ENCODE data around the gene NRIP1. TPM values are rescaled to one million over a fixed set of nuclear protein-coding genes. Genes with fewer than 3 reads are reported as not detected.
A peak's percentile ranks its signal among the peaks of the same experiment; 100 is the strongest.

NRIP1 gene
- total and polyA plus RNA-seq, 5 donors from 2014 or later = 11.6 to 20.3 (median 13.3) TPM

- H3K4me1 Mint-ChIP-seq = peaks cover 0 to 21% (median 8%) of the 10 kb centered on the region in 4 donors
- H3K27ac Mint-ChIP-seq = no peak overlapping the region
- H3K36me3 ChIP-seq (ENCODE audit: control insufficient read depth, insufficient read depth, low read length) = no peaks in the 10 kb centered on the region
- H3K4me3 Mint-ChIP-seq = no peak overlapping the region
- H3K9me3 ChIP-seq (ENCODE audit: control insufficient read depth in 2 of 2, low read length in 2 of 2) = no peaks in the 10 kb centered on the region
- peaks cover 12% of the 10 kb centered on the region for H3K36me3 Mint-ChIP-seq
- no peaks in the 10 kb centered on the region for H3K4me1 ChIP-seq (ENCODE audit: control insufficient read depth, insufficient read depth, low read length, poor library complexity, severe bottlenecking)
- H3K4me3 ChIP-seq (ENCODE audit: low read depth, low read length) = no peak overlapping the region
- no peak for ATAC-seq (ENCODE audit: low read depth in 2 of 2)
- DNase-seq = no peak
- H3K27me3 ChIP-seq (ENCODE audit: control insufficient read depth, insufficient read depth, low read length) = no peaks in the 10 kb centered on the region
- H3K27ac ChIP-seq (ENCODE audit: insufficient read depth, low read length, poor library complexity, severe bottlenecking) = no peak overlapping the region
- H3K9me3 Mint-ChIP-seq = no peaks in the 10 kb centered on the region
- peaks cover 4% of the 10 kb centered on the region for H3K27me3 Mint-ChIP-seq
Measured at GRCh38 chr21:14993115-14993514, 71.7 kb downstream of the NRIP1 start.

- H3K27ac Mint-ChIP-seq = peak overlapping the region in 1 of 3 donors; percentile 82
Measured at GRCh38 chr21:14991957-14992356, 72.8 kb downstream of the NRIP1 start.

GRCh38 chr21:14989359-14989758 is 75.4 kb downstream of the NRIP1 start:
- Histone ChIP-seq H3K27me3 (ENCODE audit: control insufficient read depth, insufficient read depth, low read length) (no peaks in the 10 kb centered on the region), H3K9me3 (ENCODE audit: control insufficient read depth in 2 of 2, low read length in 2 of 2) (no peaks in the 10 kb centered on the region), H3K4me1 (ENCODE audit: control insufficient read depth, insufficient read depth, low read length, poor library complexity, severe bottlenecking) (no peaks in the 10 kb centered on the region), H3K4me3 (ENCODE audit: low read depth, low read length) (no peak overlapping the region), H3K36me3 (ENCODE audit: control insufficient read depth, insufficient read depth, low read length) (no peaks in the 10 kb centered on the region), H3K27ac (ENCODE audit: insufficient read depth, low read length, poor library complexity, severe bottlenecking) (no peak overlapping the region)
- peaks cover 4% of the 10 kb centered on the region for H3K27me3 Mint-ChIP-seq
- H3K4me3 Mint-ChIP-seq = no peak overlapping the region
- DNase-seq (no peak), ATAC-seq (ENCODE audit: low read depth in 2 of 2) (no peak)
- H3K4me1 Mint-ChIP-seq = peaks cover 0 to 15% (median 8%) of the 10 kb centered on the region in 4 donors
- H3K27ac Mint-ChIP-seq = no peak overlapping the region
- H3K36me3 Mint-ChIP-seq = peaks cover 13% of the 10 kb centered on the region
- no peaks in the 10 kb centered on the region for H3K9me3 Mint-ChIP-seq

More at GRCh38 chr21:14991957-14992356, 72.8 kb downstream of the NRIP1 start:
- Histone ChIP-seq H3K27me3 (ENCODE audit: control insufficient read depth, insufficient read depth, low read length) (no peaks in the 10 kb centered on the region), H3K9me3 (ENCODE audit: control insufficient read depth in 2 of 2, low read length in 2 of 2) (no peaks in the 10 kb centered on the region), H3K4me3 (ENCODE audit: low read depth, low read length) (no peak overlapping the region), H3K27ac (ENCODE audit: insufficient read depth, low read length, poor library complexity, severe bottlenecking) (no peak overlapping the region), H3K36me3 (ENCODE audit: control insufficient read depth, insufficient read depth, low read length) (no peaks in the 10 kb centered on the region), H3K4me1 (ENCODE audit: control insufficient read depth, insufficient read depth, low read length, poor library complexity, severe bottlenecking) (no peaks in the 10 kb centered on the region)
- no peak for ATAC-seq (ENCODE audit: low read depth in 2 of 2)
- peaks cover 0 to 21% (median 8%) of the 10 kb centered on the region in 4 donors for H3K4me1 Mint-ChIP-seq
- no peaks in the 10 kb centered on the region for H3K9me3 Mint-ChIP-seq
- peaks cover 4% of the 10 kb centered on the region for H3K27me3 Mint-ChIP-seq
- H3K4me3 Mint-ChIP-seq = no peak overlapping the region
- no peak for DNase-seq
- peaks cover 12% of the 10 kb centered on the region for H3K36me3 Mint-ChIP-seq

- no peaks in the 10 kb centered on the region for H3K9me3 Mint-ChIP-seq
- H3K4me1 ChIP-seq (ENCODE audit: control insufficient read depth, insufficient read depth, low read length, poor library complexity, severe bottlenecking) = no peaks in the 10 kb centered on the region
- peaks cover 4% of the 10 kb centered on the region for H3K27me3 Mint-ChIP-seq
- peaks cover 19% of the 10 kb centered on the region for H3K36me3 Mint-ChIP-seq
- H3K4me3 ChIP-seq (ENCODE audit: low read depth, low read length) = no peak overlapping the region
- no peak overlapping the region for H3K27ac ChIP-seq (ENCODE audit: insufficient read depth, low read length, poor library complexity, severe bottlenecking)
- no peak overlapping the region for H3K4me3 Mint-ChIP-seq
- DNase-seq (no peak), ATAC-seq (ENCODE audit: low read depth in 2 of 2) (no peak)
- H3K27me3 ChIP-seq (ENCODE audit: control insufficient read depth, insufficient read depth, low read length) = no peaks in the 10 kb centered on the region
- peak overlapping the region in 1 of 3 donors; percentile 52 for H3K27ac Mint-ChIP-seq
- no peaks in the 10 kb centered on the region for H3K9me3 ChIP-seq (ENCODE audit: control insufficient read depth in 2 of 2, low read length in 2 of 2)
- H3K4me1 Mint-ChIP-seq = peaks cover 3 to 18% (median 8%) of the 10 kb centered on the region in 4 donors
- no peaks in the 10 kb centered on the region for H3K36me3 ChIP-seq (ENCODE audit: control insufficient read depth, insufficient read depth, low read length)
Measured at GRCh38 chr21:14988760-14989159, 76.0 kb downstream of the NRIP1 start.

GRCh38 chr21:14987370-14988170 is 77.2 kb downstream of the NRIP1 start:
- Histone ChIP-seq H3K27ac (ENCODE audit: insufficient read depth, low read length, poor library complexity, severe bottlenecking) (no peak overlapping the region), H3K9me3 (ENCODE audit: control insufficient read depth in 2 of 2, low read length in 2 of 2) (no peaks in the 10 kb centered on the region), H3K4me1 (ENCODE audit: control insufficient read depth, insufficient read depth, low read length, poor library complexity, severe bottlenecking) (no peaks in the 10 kb centered on the region), H3K27me3 (ENCODE audit: control insufficient read depth, insufficient read depth, low read length) (no peaks in the 10 kb centered on the region), H3K4me3 (ENCODE audit: low read depth, low read length) (no peak overlapping the region), H3K36me3 (ENCODE audit: control insufficient read depth, insufficient read depth, low read length) (no peaks in the 10 kb centered on the region)
- DNase-seq (no peak), ATAC-seq (ENCODE audit: low read depth in 2 of 2) (no peak)
- Mint-ChIP-seq H3K9me3 (no peaks in the 10 kb centered on the region), H3K4me3 (no peak overlapping the region), H3K4me1 (peaks cover 5 to 16% (median 9%) of the 10 kb centered on the region in 4 donors), H3K27me3 (peaks cover 2% of the 10 kb centered on the region), H3K36me3 (peaks cover 21% of the 10 kb centered on the region), H3K27ac (no peak overlapping the region)

GRCh38 chr21:14985306-14985705 is 79.5 kb downstream of the NRIP1 start:
- Histone ChIP-seq H3K36me3 (ENCODE audit: control insufficient read depth, insufficient read depth, low read length) (no peaks in the 10 kb centered on the region), H3K4me1 (ENCODE audit: control insufficient read depth, insufficient read depth, low read length, poor library complexity, severe bottlenecking) (no peaks in the 10 kb centered on the region), H3K27ac (ENCODE audit: insufficient read depth, low read length, poor library complexity, severe bottlenecking) (no peak overlapping the region), H3K9me3 (ENCODE audit: control insufficient read depth in 2 of 2, low read length in 2 of 2) (no peaks in the 10 kb centered on the region), H3K4me3 (ENCODE audit: low read depth, low read length) (no peak overlapping the region), H3K27me3 (ENCODE audit: control insufficient read depth, insufficient read depth, low read length) (no peaks in the 10 kb centered on the region)
- no peak overlapping the region for H3K4me3 Mint-ChIP-seq
- H3K27ac Mint-ChIP-seq = no peak overlapping the region
- peaks cover 17% of the 10 kb centered on the region for H3K36me3 Mint-ChIP-seq
- ATAC-seq (ENCODE audit: low read depth in 2 of 2) = no peak
- H3K9me3 Mint-ChIP-seq = no peaks in the 10 kb centered on the region
- DNase-seq = no peak
- H3K4me1 Mint-ChIP-seq = peaks cover 5 to 24% (median 10%) of the 10 kb centered on the region in 4 donors
- no peaks in the 10 kb centered on the region for H3K27me3 Mint-ChIP-seq

- H3K27me3 Mint-ChIP-seq = no peaks in the 10 kb centered on the region
- H3K4me1 ChIP-seq (ENCODE audit: control insufficient read depth, insufficient read depth, low read length, poor library complexity, severe bottlenecking) = no peaks in the 10 kb centered on the region
- no peaks in the 10 kb centered on the region for H3K36me3 ChIP-seq (ENCODE audit: control insufficient read depth, insufficient read depth, low read length)
- peaks cover 9% of the 10 kb centered on the region for H3K36me3 Mint-ChIP-seq
- no peak overlapping the region for H3K27ac Mint-ChIP-seq
- ATAC-seq (ENCODE audit: low read depth in 2 of 2) = no peak
- H3K4me3 Mint-ChIP-seq = no peak overlapping the region
- H3K27ac ChIP-seq (ENCODE audit: insufficient read depth, low read length, poor library complexity, severe bottlenecking) = no peak overlapping the region
- H3K9me3 ChIP-seq (ENCODE audit: control insufficient read depth in 2 of 2, low read length in 2 of 2) = no peaks in the 10 kb centered on the region
- no peaks in the 10 kb centered on the region for H3K9me3 Mint-ChIP-seq
- peaks cover 5 to 16% (median 5%) of the 10 kb centered on the region in 4 donors for H3K4me1 Mint-ChIP-seq
- H3K27me3 ChIP-seq (ENCODE audit: control insufficient read depth, insufficient read depth, low read length) = no peaks in the 10 kb centered on the region
- no peak for DNase-seq
- no peak overlapping the region for H3K4me3 ChIP-seq (ENCODE audit: low read depth, low read length)
Measured at GRCh38 chr21:14982336-14982735, 82.5 kb downstream of the NRIP1 start.

GRCh38 chr21:14981246-14981645 is 83.6 kb downstream of the NRIP1 start:
- DNase-seq (no peak), ATAC-seq (ENCODE audit: low read depth in 2 of 2) (no peak)
- Histone ChIP-seq H3K27ac (ENCODE audit: insufficient read depth, low read length, poor library complexity, severe bottlenecking) (no peak overlapping the region), H3K4me3 (ENCODE audit: low read depth, low read length) (no peak overlapping the region), H3K9me3 (ENCODE audit: control insufficient read depth in 2 of 2, low read length in 2 of 2) (no peaks in the 10 kb centered on the region), H3K36me3 (ENCODE audit: control insufficient read depth, insufficient read depth, low read length) (no peaks in the 10 kb centered on the region), H3K4me1 (ENCODE audit: control insufficient read depth, insufficient read depth, low read length, poor library complexity, severe bottlenecking) (no peaks in the 10 kb centered on the region), H3K27me3 (ENCODE audit: control insufficient read depth, insufficient read depth, low read length) (no peaks in the 10 kb centered on the region)
- no peaks in the 10 kb centered on the region for H3K9me3 Mint-ChIP-seq
- no peaks in the 10 kb centered on the region for H3K27me3 Mint-ChIP-seq
- H3K27ac Mint-ChIP-seq = no peak overlapping the region
- peaks cover 5 to 16% (median 5%) of the 10 kb centered on the region in 4 donors for H3K4me1 Mint-ChIP-seq
- no peak overlapping the region for H3K4me3 Mint-ChIP-seq
- H3K36me3 Mint-ChIP-seq = peaks cover 9% of the 10 kb centered on the region

Data from CD4-positive, CD25-positive, alpha-beta regulatory T cell (primary cell).